Measurements from ENCODE around the gene EPHB3.

Gene EPHB3

GRCh38 chr3:184630861-184631471, 69.4 kb downstream of the EPHB3 start:
- no peak for DNase-seq

DNA sequence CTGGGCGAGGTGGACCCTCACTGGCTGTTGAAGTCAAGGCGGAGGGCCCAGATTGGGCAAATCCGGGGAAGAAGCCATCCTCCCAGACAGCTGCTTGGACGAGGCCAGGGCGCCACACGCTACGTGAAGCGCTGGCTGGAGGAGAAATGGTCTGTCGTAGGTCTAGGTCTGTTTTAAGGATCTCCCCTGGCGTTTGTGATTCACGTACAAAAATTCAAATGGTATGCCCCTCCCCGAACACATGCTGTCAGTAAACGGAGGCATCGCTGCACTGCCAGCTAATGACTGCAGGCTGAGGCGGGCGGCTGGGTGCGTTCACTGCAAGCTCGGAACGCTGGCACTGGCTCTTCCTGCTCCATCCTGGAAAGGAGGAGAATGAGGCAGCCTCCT, 69.9 kb downstream of the EPHB3 start:
- DNase-seq, result no peak

Measured in NCI-H510A (cell line).